CD4-positive, alpha-beta memory T cell (primary cell): ENCODE measurements around the gene TEX10. TPM values are rescaled to one million over a fixed set of nuclear protein-coding genes. Genes with fewer than 3 reads are reported as not detected.
"Not testable (repeated sequence)": the region's sequence is repeated elsewhere in the genome, so short reads cannot be mapped to it uniquely, and the experiment has no call there.

Experiments
- CTCF ChIA-PET: fragments of 350-600 bp; sonication (Branson Sonifier 250); formaldehyde crosslinking; loops from one replicate; lab custom pipeline; 2021; ENCODE audit warnings: inconsistent platforms; ENCODE audit not compliant: partially characterized antibody; lab: Charles Lee
- POLR2A ChIA-PET: fragments of 350-600 bp; sonication (Branson Sonifier 250); formaldehyde crosslinking; loops from one replicate; lab custom pipeline; 2021; ENCODE audit not compliant: partially characterized antibody; lab: Charles Lee
- DNase-seq, 5 donors: peaks; one replicate each; pipeline versions ENCODE4 v3.0.0 to v3.0.0-alpha.2; 2020 to 2022; ENCODE audit warnings: mixed read lengths in 1 of 5
- H3K27ac ChIP-seq: one replicate; pipeline ENCODE4 v1.7.0; 2013; ENCODE audit warnings: low read depth, low read length
- H3K27me3 ChIP-seq: 2 replicates; pipeline ENCODE4 v1.7.0; 2013; ENCODE audit warnings: mild to moderate bottlenecking, low read length, moderate library complexity; ENCODE audit not compliant: insufficient read depth
- H3K36me3 ChIP-seq: 2 replicates; pipeline ENCODE4 v1.7.0; 2013; ENCODE audit warnings: mild to moderate bottlenecking, low read length, moderate library complexity; ENCODE audit not compliant: insufficient read depth
- H3K4me1 ChIP-seq: 2 replicates; pipeline ENCODE4 v1.7.0; 2013; ENCODE audit warnings: mild to moderate bottlenecking, low read length, moderate library complexity; ENCODE audit not compliant: insufficient read depth
- H3K4me3 ChIP-seq, 2 donors: one replicate each; pipeline ENCODE4 v1.7.0; 2013; ENCODE audit warnings: low read length in 2 of 2, mild to moderate bottlenecking in 1 of 2
- H3K9me3 ChIP-seq, 2 donors: one replicate each; pipeline ENCODE4 v1.7.0; 2013; ENCODE audit warnings: low read length in 2 of 2, control low read depth in 1 of 2; ENCODE audit not compliant: control insufficient read depth in 1 of 2
- H3K27ac Mint-ChIP-seq, 7 donors: one replicate each; pipeline ENCODE4 v1.8.0; 2020 to 2021; ENCODE audit warnings: mixed read lengths in 7 of 7, mild to moderate bottlenecking in 6 of 7, inconsistent platforms in 3 of 7, moderate library complexity in 3 of 7
- H3K27me3 Mint-ChIP-seq, 2 donors: one replicate each; pipeline ENCODE4 v1.8.0; 2020 to 2021; ENCODE audit warnings: mixed read lengths in 2 of 2
- H3K36me3 Mint-ChIP-seq, 2 donors: one replicate each; pipeline ENCODE4 v1.8.0; 2020 to 2021; ENCODE audit warnings: mixed read lengths in 2 of 2, inconsistent platforms in 1 of 2, mild to moderate bottlenecking in 1 of 2
- H3K4me1 Mint-ChIP-seq, 4 donors: one replicate each; pipeline ENCODE4 v1.8.0; 2020 to 2021; ENCODE audit warnings: mixed read lengths in 4 of 4, mild to moderate bottlenecking in 1 of 4
- H3K4me3 Mint-ChIP-seq, 8 donors: one replicate each; pipeline ENCODE4 v1.8.0; 2020 to 2021; ENCODE audit warnings: mixed read lengths in 8 of 8, mild to moderate bottlenecking in 7 of 8, moderate library complexity in 6 of 8, inconsistent platforms in 3 of 8
- H3K9me3 Mint-ChIP-seq, 8 donors: one replicate each; pipeline ENCODE4 v1.8.0; 2020 to 2021; ENCODE audit warnings: mixed read lengths in 8 of 8, mild to moderate bottlenecking in 5 of 8, inconsistent platforms in 3 of 8, moderate library complexity in 1 of 8
- intact Hi-C: fragments of 100-400 bp; cut with micrococcal nuclease; formaldehyde crosslinking; loops from one replicate; pipeline ENCODE4 v1.15.1; 2023
- polyA plus RNA-seq, 2 donors: library from polyadenylated mRNA; unstranded; fragments of 300-500 nt; fragmentation: Illumina TruSeq; gene quantifications; one replicate each; pipeline ENCODE4 v1.2.3, GENCODE V29; 2021
- total RNA-seq, 2 experiments: library from RNA; stranded (reverse); gene quantifications; one replicate each; pipeline ENCODE4 v1.2.3, GENCODE V29; 2021

Gene TEX10
- total and polyA plus RNA-seq, 4 experiments from 2014 or later: 5.6 to 22.8 (median 19.2) TPM

DNA sequence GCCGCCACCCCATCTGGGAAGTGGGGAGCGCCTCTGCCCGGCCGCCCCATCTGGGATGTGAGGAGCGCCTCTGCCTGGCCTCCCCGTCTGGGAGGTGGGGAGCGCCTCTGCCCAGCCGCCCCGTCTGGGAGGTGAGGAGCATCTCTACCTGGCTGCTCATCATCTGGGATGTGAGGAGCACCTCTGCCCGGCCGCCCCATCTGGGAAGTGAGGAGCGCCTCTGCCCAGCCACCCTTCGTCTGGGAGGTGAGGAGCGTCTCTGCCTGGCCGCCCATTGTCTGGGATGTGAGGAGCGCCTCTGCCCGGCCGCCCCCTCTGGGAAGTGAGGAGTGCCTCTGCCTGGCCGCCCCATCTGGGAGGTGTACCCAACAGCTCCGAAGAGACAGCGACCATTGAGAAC is 40.2 kb upstream of the TEX10 start:
- H3K27me3 ChIP-seq, H3K9me3 ChIP-seq, H3K27me3 Mint-ChIP-seq, intact Hi-C loops, H3K4me3 Mint-ChIP-seq, H3K36me3 Mint-ChIP-seq, H3K9me3 Mint-ChIP-seq, H3K27ac Mint-ChIP-seq, H3K4me1 ChIP-seq, H3K4me1 Mint-ChIP-seq, H3K36me3 ChIP-seq, POLR2A ChIA-PET, H3K27ac ChIP-seq, DNase-seq, H3K4me3 ChIP-seq, CTCF ChIA-PET: not testable (repeated sequence)

DNA sequence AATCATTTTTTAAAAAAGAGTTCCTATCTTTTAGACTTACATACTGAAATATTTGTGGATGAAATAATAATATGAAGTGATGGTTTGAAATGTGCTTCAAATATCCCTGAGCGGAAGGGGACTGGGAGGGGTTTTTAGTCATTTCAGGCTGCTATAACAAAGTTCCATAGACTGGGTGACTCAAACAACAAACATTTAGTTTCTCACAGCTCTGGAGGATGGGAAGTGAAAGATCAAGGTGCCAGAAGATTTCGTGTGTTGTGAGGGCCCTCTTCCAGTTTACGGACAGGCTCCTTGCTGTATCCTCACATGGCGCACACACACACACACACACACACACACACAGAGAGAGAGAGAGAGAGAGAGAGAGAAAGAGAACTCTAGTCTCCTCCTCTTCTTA is 27.1 kb upstream of the TEX10 start:
- H3K36me3 ChIP-seq: no peaks in the 10 kb centered on the region

DNA sequence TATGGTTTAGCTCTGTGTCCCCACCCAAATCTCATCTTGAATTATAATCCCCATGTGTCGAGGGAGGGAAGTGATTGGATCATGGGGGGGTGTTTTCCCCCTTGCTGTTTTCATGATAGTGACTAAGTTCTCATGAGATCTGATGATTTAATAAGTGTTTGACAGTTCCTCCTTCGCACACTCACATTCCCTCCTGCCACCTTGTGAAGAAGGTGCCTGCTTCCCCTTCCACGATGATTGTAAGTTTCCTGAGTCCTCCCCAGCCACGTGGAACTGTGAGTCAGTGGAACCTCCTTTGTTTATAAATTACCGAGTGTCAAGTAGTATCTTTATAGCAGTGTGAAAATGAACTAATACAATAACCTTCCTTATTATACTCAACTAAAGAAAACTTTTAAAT is 24.3 kb upstream of the TEX10 start:
- no peaks in the 10 kb centered on the region for H3K36me3 Mint-ChIP-seq
- ChIA-PET POLR2A (no interaction called here), CTCF (no interaction called here)
- Histone ChIP-seq H3K9me3 (no peaks in the 10 kb centered on the region), H3K27ac (no peak overlapping the region), H3K4me1 (no peaks in the 10 kb centered on the region), H3K36me3 (no peaks in the 10 kb centered on the region), H3K4me3 (no peak overlapping the region), H3K27me3 (no peaks in the 10 kb centered on the region)
- H3K27me3 Mint-ChIP-seq: no peaks in the 10 kb centered on the region
- H3K4me3 Mint-ChIP-seq: no peak overlapping the region
- no peaks in the 10 kb centered on the region for H3K9me3 Mint-ChIP-seq
- intact Hi-C loops: no loop called here
- H3K27ac Mint-ChIP-seq: peak overlapping the region in 3 of 7 donors; percentile 25 to 83 (median 74)
- H3K4me1 Mint-ChIP-seq: no peaks in the 10 kb centered on the region
- no peak for DNase-seq

More for the DNA sequence above, 27.1 kb upstream of the TEX10 start:
- ChIA-PET CTCF (interaction anchor here (0.8 to 1.2 kb wide), 3 partner anchors 9 to 55 kb away, joined by 3 to 5 read pairs (median 4); no protein-coding TSS in a partner anchor), POLR2A (no interaction called here)
- Histone ChIP-seq H3K27ac (no peak overlapping the region), H3K27me3 (no peaks in the 10 kb centered on the region), H3K4me1 (no peaks in the 10 kb centered on the region), H3K9me3 (no peaks in the 10 kb centered on the region), H3K4me3 (no peak overlapping the region)
- Mint-ChIP-seq H3K27me3 (no peaks in the 10 kb centered on the region), H3K4me3 (no peak overlapping the region), H3K36me3 (peaks cover 0 to 5% of the 10 kb centered on the region in 2 donors), H3K9me3 (peaks cover 0 to 14% (median 4%) of the 10 kb centered on the region in 8 donors), H3K4me1 (no peaks in the 10 kb centered on the region), H3K27ac (no peak overlapping the region)
- intact Hi-C loops: no loop called here
- DNase-seq: no peak

DNA sequence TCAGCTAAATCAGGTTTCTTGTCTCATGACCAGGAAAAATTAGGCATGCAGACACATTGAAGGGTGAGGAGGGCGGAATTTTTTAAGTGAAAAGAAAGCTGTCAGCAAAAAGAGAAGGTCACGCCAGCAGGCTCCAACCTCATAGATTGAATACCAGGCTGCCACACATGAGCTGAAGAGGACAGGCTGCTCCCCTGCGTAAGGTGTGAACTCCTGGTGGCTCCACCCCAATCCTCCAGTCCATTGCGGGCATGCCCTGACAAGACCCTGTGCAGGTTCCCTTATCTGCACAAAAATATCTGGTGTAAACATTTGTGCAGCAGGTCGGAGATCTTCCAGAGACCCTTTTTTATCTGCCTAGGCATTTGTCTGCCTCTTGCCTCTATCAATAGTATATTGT is 22.9 kb upstream of the TEX10 start:
- no peak overlapping the region for H3K4me3 Mint-ChIP-seq
- H3K27me3 ChIP-seq: no peaks in the 10 kb centered on the region
- no peaks in the 10 kb centered on the region for H3K9me3 Mint-ChIP-seq
- no peak for DNase-seq
- H3K36me3 Mint-ChIP-seq: no peaks in the 10 kb centered on the region
- no peak overlapping the region for H3K4me3 ChIP-seq
- no peaks in the 10 kb centered on the region for H3K9me3 ChIP-seq
- ChIA-PET CTCF (no interaction called here), POLR2A (no interaction called here)
- no peaks in the 10 kb centered on the region for H3K4me1 ChIP-seq
- H3K27ac ChIP-seq: no peak overlapping the region
- H3K27me3 Mint-ChIP-seq: no peaks in the 10 kb centered on the region
- intact Hi-C loops: no loop called here
- no peak overlapping the region for H3K27ac Mint-ChIP-seq
- no peaks in the 10 kb centered on the region for H3K36me3 ChIP-seq
- H3K4me1 Mint-ChIP-seq: no peaks in the 10 kb centered on the region

DNA sequence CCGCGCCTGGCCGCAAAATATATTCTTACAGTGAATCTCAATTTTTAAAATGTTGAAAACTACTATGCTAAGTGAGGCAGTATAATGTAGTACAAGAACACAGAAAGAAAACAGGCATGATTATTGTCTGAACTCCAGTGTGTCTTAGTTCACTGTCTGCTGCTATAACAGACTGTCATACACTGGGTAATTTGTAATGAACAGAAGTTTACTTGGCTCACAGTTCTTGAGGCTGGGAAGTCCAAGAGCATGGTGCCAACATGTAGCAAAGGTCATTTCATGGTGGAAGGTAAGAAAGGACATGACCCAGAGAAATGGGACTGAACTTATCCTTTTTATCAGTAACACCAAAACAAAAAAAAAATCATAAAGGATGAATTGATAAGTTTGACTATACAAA is 19.9 kb upstream of the TEX10 start:
- H3K4me1 Mint-ChIP-seq: no peaks in the 10 kb centered on the region
- CTCF ChIA-PET: no interaction called here
- intact Hi-C loops: loop anchor here (5.0 kb wide), 1 partner anchor 65 kb away; no protein-coding TSS in a partner anchor
- no peak overlapping the region for H3K27ac Mint-ChIP-seq
- peaks cover 0 to 6% (median 3%) of the 10 kb centered on the region in 8 donors for H3K9me3 Mint-ChIP-seq
- peaks cover 0 to 8% of the 10 kb centered on the region in 2 donors for H3K36me3 Mint-ChIP-seq
- no peak overlapping the region for H3K4me3 Mint-ChIP-seq
- Histone ChIP-seq H3K4me3 (no peak overlapping the region), H3K27ac (no peak overlapping the region), H3K4me1 (no peaks in the 10 kb centered on the region), H3K9me3 (no peaks in the 10 kb centered on the region), H3K27me3 (no peaks in the 10 kb centered on the region), H3K36me3 (no peaks in the 10 kb centered on the region)
- peaks cover 1 to 2% of the 10 kb centered on the region in 2 donors for H3K27me3 Mint-ChIP-seq
- POLR2A ChIA-PET: no interaction called here
- no peak for DNase-seq

DNA sequence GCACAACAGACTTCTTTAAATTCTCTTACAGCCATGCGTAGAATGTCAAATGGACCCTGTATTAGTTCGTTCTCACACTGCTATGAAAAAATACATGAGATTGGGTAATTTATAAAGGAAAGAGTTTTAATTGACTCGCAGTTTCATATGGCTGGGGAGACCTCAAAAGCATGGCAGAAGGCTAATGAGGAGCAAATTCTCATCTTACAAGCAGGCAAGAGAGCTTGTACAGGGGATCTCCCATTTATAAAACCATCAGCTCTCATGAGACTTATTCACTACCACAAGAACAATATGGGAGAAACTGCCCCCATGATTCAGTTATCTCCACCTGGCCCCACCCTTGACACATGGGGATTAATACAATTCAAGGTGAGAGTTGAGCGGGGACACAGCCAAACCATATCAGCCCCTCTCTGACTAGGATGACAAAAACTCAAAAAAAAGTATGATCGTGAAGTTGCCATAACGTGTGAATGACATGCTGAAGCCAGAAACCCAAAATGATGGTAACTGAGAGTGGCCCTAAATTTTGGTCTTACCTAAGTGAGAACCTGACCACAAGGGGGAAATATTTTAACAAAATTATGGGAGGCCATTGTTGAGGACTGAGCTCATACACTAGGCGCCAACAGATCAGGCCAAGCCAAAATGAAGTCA is 17.5 kb upstream of the TEX10 start:
- ChIA-PET CTCF (interaction anchor here (0.9 to 1.6 kb wide), 3 partner anchors 10 to 71 kb away, joined by 3 read pairs; no protein-coding TSS in a partner anchor), POLR2A (no interaction called here)
- H3K36me3 Mint-ChIP-seq: peaks cover 0 to 8% of the 10 kb centered on the region in 2 donors
- intact Hi-C loops: loop anchor here (5.0 kb wide), 1 partner anchor 67 kb away; no protein-coding TSS in a partner anchor
- H3K4me1 Mint-ChIP-seq: no peaks in the 10 kb centered on the region
- Histone ChIP-seq H3K4me3 (no peak overlapping the region), H3K9me3 (no peaks in the 10 kb centered on the region), H3K27ac (no peak overlapping the region), H3K27me3 (no peaks in the 10 kb centered on the region), H3K36me3 (no peaks in the 10 kb centered on the region), H3K4me1 (no peaks in the 10 kb centered on the region)
- peaks cover 1 to 2% of the 10 kb centered on the region in 2 donors for H3K27me3 Mint-ChIP-seq
- H3K27ac Mint-ChIP-seq: no peak overlapping the region
- peaks cover 0 to 6% (median 3%) of the 10 kb centered on the region in 8 donors for H3K9me3 Mint-ChIP-seq
- H3K4me3 Mint-ChIP-seq: no peak overlapping the region
- no peak for DNase-seq

DNA sequence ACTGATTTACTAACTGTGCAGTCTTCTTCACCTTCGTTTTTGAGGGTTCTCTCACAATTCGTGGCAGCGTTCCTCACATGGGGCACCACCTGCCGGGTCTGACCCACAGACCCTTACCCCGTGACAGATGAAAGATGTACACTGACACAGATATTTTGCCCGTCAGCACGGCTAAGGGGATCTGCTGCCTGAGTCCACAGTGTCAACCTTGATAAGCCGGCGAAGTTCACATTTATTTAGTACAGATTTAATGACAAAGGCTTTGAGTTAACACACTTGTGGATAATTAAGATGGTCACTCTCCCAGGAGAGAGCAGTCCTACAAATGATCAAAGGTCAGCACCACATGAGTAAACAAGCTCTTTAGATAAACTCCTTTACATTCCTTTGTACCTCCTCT is 15.9 kb upstream of the TEX10 start:
- no peaks in the 10 kb centered on the region for H3K36me3 ChIP-seq
- CTCF ChIA-PET: interaction anchor here (1.0 to 1.4 kb wide), 3 partner anchors 11 to 69 kb away, joined by 3 to 4 read pairs (median 4); no protein-coding TSS in a partner anchor
- intact Hi-C loops: no loop called here

More for the DNA sequence above, 15.9 kb upstream of the TEX10 start:
- Mint-ChIP-seq H3K4me3 (no peak overlapping the region), H3K36me3 (peaks cover 0 to 8% of the 10 kb centered on the region in 2 donors), H3K9me3 (peaks cover 0 to 6% (median 3%) of the 10 kb centered on the region in 8 donors), H3K27me3 (peaks cover 1 to 2% of the 10 kb centered on the region in 2 donors), H3K4me1 (no peaks in the 10 kb centered on the region), H3K27ac (no peak overlapping the region)
- POLR2A ChIA-PET: no interaction called here
- Histone ChIP-seq H3K4me1 (no peaks in the 10 kb centered on the region), H3K27me3 (no peaks in the 10 kb centered on the region), H3K9me3 (no peaks in the 10 kb centered on the region), H3K4me3 (no peak overlapping the region), H3K27ac (no peak overlapping the region)
- DNase-seq: no peak
